Stimulated activated CD4-positive, alpha-beta T cell treated with anti-CD3 and anti-CD28 coated beads, TNF-alpha, amount 100 ng/mL, for 24 hours (primary cell): ENCODE measurements around the gene MR1.

Experiments used
- DNase-seq, 3 experiments: peaks; one replicate each; pipeline ENCODE4 v3.0.0-alpha.2; 2020; ENCODE audit warnings: low read depth in 3 of 3

The MR1 gene

GRCh38 chr1:181107711-181108110 is 73.9 kb downstream of the MR1 start:
- no peak for DNase-seq

- no peak for DNase-seq
Measured at GRCh38 chr1:181108304-181108867, 74.6 kb downstream of the MR1 start.

- no peak for DNase-seq
Measured at GRCh38 chr1:181110013-181110412, 76.2 kb downstream of the MR1 start.
